PC-3 (cell line): ENCODE measurements around the gene TM9SF4. TPM values are rescaled to one million over a fixed set of nuclear protein-coding genes. Genes with fewer than 3 reads are reported as not detected.

ENCODE experiments used
- ATAC-seq: fragments of 200-7000 bp; cut with Tn5 transposase; 2 replicates; pipeline ENCODE4 v1.9.1; 2020; ENCODE audit warnings: mild to moderate bottlenecking, moderate library complexity
- BruUV-seq: library from RNA; stranded (reverse); fragments of 400-500 nt; replicated peaks from 2 replicates; lab custom pipeline; 2021; lab: Mats Ljungman, UMichigan
- CTCF ChIA-PET: fragments of 300-600 bp; sonication (Branson Sonifier 250); formaldehyde crosslinking; loops from one replicate; lab custom pipeline; 2022; ENCODE audit warnings: antibody characterized with exemption; lab: Charles Lee
- POLR2A ChIA-PET: fragments of 300-600 bp; sonication (Branson Sonifier 250); formaldehyde crosslinking; loops from one replicate; lab custom pipeline; 2022; ENCODE audit warnings: antibody characterized with exemption; ENCODE audit not compliant: unreplicated experiment; lab: Charles Lee
- DNase-seq: peaks from one replicate; pipeline ENCODE4 v3.0.0-alpha.2; 2015
- H2AFZ ChIP-seq: fragments of 300-600 bp; sonication (generic); 2 replicates; pipeline ENCODE4 v1.6.0; 2016; ENCODE audit warnings: antibody characterized with exemption, low read length
- H3F3A ChIP-seq: fragments of 300-600 bp; sonication (generic); one replicate; pipeline ENCODE4 v1.6.0; 2017; ENCODE audit warnings: antibody characterized with exemption, low read length, control low read depth, mild to moderate bottlenecking; ENCODE audit not compliant: unreplicated experiment
- H3K27ac ChIP-seq: fragments of 300-600 bp; sonication (generic); 2 replicates; pipeline ENCODE4 v1.5.1; 2016; ENCODE audit warnings: mild to moderate bottlenecking, low read length
- H3K27me3 ChIP-seq: fragments of 300-600 bp; sonication (generic); 2 replicates; pipeline ENCODE4 v1.6.1; 2016; ENCODE audit warnings: low read length, mixed read lengths
- H3K36me3 ChIP-seq: fragments of 300-600 bp; sonication (generic); 2 replicates; pipeline ENCODE4 v1.6.1; 2016; ENCODE audit warnings: low read depth, mixed run types, low read length, mixed read lengths
- H3K4me1 ChIP-seq: fragments of 300-600 bp; sonication (generic); 2 replicates; pipeline ENCODE4 v1.5.1; 2016; ENCODE audit warnings: low read length; ENCODE audit not compliant: insufficient read depth
- H3K4me2 ChIP-seq: fragments of 300-600 bp; sonication (generic); 2 replicates; pipeline ENCODE4 v1.6.0; 2016; ENCODE audit warnings: low read length
- H3K4me3 ChIP-seq: fragments of 300-600 bp; sonication (generic); 2 replicates; pipeline ENCODE4 v1.5.1; 2016; ENCODE audit warnings: mild to moderate bottlenecking, low read length, mixed read lengths
- H3K79me2 ChIP-seq: fragments of 300-600 bp; sonication (generic); 2 replicates; pipeline ENCODE4 v1.6.1; 2017; ENCODE audit warnings: low read length, mixed read lengths
- H3K9ac ChIP-seq: fragments of 300-600 bp; sonication (generic); 2 replicates; pipeline ENCODE4 v1.6.0; 2016; ENCODE audit warnings: mild to moderate bottlenecking, low read length
- H3K9me2 ChIP-seq: fragments of 300-600 bp; sonication (generic); replicated peaks from 2 replicates; pipeline ENCODE4 v1.6.1; 2016; ENCODE audit warnings: mixed run types, low read length, mixed read lengths
- H3K9me3 ChIP-seq: fragments of 300-600 bp; sonication (generic); 2 replicates; pipeline ENCODE4 v1.6.1; 2016; ENCODE audit warnings: low read length, mixed read lengths
- H4K20me1 ChIP-seq: fragments of 300-600 bp; sonication (generic); 2 replicates; pipeline ENCODE4 v1.6.1; 2016; ENCODE audit warnings: low read length, mixed read lengths
- EZH2 ChIP-seq: fragments of 300-600 bp; sonication (generic); IDR thresholded peaks from one replicate; pipeline ENCODE4 v1.6.1; 2017; ENCODE audit warnings: antibody characterized with exemption, mild to moderate bottlenecking, low read length; ENCODE audit not compliant: unreplicated experiment
- EZH2phosphoT487 ChIP-seq: fragments of 300-600 bp; sonication (generic); IDR thresholded peaks from 2 replicates; pipeline ENCODE4 v1.6.1; 2018; ENCODE audit warnings: mild to moderate bottlenecking, antibody characterized with exemption, low read length, borderline replicate concordance
- intact Hi-C: fragments of 100-400 bp; cut with micrococcal nuclease; formaldehyde crosslinking; loops from 2 replicates; pipeline ENCODE4 v1.9.0; 2023
- total RNA-seq: library from RNA; depleted of rRNA; stranded (reverse); fragments of >200 nt; gene quantifications from 2 replicates; pipeline ENCODE4 v1.2.3, GENCODE V29; 2014
- TF ChIP-seq, protein P1 (sequence below): fragments of 300-600 bp; sonication (generic); conservative IDR thresholded peaks from 2 replicates; pipeline ENCODE4 v1.5.1; 2017; ENCODE audit warnings: antibody characterized with exemption, low read depth, mild to moderate bottlenecking, low read length

The TM9SF4 gene
- total RNA-seq, 1 experiment from 2014 or later: 32.6 TPM

- CTCF ChIA-PET: no interaction called here
- intact Hi-C loops: no loop called here
- Histone ChIP-seq H3K27me3 (no peaks in the 10 kb centered on the region), H3K9me2 (no peaks in the 10 kb centered on the region), H3K9ac (no peak overlapping the region), H3K4me3 (no peak overlapping the region), H3K4me2 (no peak overlapping the region), H3K9me3 (no peaks in the 10 kb centered on the region), H4K20me1 (no peaks in the 10 kb centered on the region), H3K79me2 (no peaks in the 10 kb centered on the region), H3K27ac (no peak overlapping the region), H3K36me3 (no peaks in the 10 kb centered on the region), H3F3A (no peaks in the 10 kb centered on the region), H3K4me1 (no peaks in the 10 kb centered on the region), H2AFZ (no peak overlapping the region)
- TF ChIP-seq EZH2: no peak
- TF ChIP-seq, protein P1, sequence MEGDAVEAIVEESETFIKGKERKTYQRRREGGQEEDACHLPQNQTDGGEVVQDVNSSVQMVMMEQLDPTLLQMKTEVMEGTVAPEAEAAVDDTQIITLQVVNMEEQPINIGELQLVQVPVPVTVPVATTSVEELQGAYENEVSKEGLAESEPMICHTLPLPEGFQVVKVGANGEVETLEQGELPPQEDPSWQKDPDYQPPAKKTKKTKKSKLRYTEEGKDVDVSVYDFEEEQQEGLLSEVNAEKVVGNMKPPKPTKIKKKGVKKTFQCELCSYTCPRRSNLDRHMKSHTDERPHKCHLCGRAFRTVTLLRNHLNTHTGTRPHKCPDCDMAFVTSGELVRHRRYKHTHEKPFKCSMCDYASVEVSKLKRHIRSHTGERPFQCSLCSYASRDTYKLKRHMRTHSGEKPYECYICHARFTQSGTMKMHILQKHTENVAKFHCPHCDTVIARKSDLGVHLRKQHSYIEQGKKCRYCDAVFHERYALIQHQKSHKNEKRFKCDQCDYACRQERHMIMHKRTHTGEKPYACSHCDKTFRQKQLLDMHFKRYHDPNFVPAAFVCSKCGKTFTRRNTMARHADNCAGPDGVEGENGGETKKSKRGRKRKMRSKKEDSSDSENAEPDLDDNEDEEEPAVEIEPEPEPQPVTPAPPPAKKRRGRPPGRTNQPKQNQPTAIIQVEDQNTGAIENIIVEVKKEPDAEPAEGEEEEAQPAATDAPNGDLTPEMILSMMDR: no peak
- no peak for TF ChIP-seq EZH2phosphoT487
- no peak for DNase-seq
- no TSS peak for BruUV-seq
- POLR2A ChIA-PET: no interaction called here
- no peak for ATAC-seq
Observed at GRCh38 chr20:32179515-32179914, 70.0 kb downstream of the TM9SF4 start.

GRCh38 chr20:32179934-32180333 is 70.4 kb downstream of the TM9SF4 start:
- Histone ChIP-seq H3K4me2 (no peak overlapping the region), H3K9me3 (no peaks in the 10 kb centered on the region), H3K36me3 (no peaks in the 10 kb centered on the region), H3F3A (no peaks in the 10 kb centered on the region), H3K9ac (no peak overlapping the region), H3K79me2 (no peaks in the 10 kb centered on the region), H4K20me1 (no peaks in the 10 kb centered on the region), H2AFZ (no peak overlapping the region), H3K4me3 (no peak overlapping the region), H3K27me3 (no peaks in the 10 kb centered on the region), H3K27ac (no peak overlapping the region), H3K9me2 (no peaks in the 10 kb centered on the region), H3K4me1 (no peaks in the 10 kb centered on the region)
- ATAC-seq: no peak
- CTCF ChIA-PET: no interaction called here
- BruUV-seq: no TSS peak
- TF ChIP-seq EZH2phosphoT487 (no peak), EZH2 (no peak)
- TF ChIP-seq, protein P1: no peak
- no peak for DNase-seq
- intact Hi-C loops: no loop called here
- POLR2A ChIA-PET: interaction anchor here (0.7 kb wide), 1 partner anchor 451 kb away, joined by 4 read pairs; no protein-coding TSS in a partner anchor

DNA sequence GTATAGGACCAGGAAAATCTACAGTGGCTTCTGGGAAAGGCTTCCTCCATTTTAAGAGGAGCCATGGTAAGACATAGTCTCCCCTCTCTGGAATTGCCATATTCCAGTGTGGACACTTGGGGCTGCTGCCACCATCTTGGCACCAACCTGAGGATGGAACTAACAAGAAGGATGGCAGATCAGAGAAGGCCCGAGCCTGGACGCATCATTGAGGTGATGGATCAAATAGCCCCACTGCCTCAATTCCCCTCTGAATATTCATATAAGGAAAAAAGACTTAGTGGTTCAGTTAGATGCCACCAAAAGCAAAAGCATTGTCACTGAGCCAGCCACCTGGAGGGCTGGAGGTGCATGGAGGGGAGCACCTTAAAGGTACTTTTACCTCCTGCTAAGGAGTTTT is 72.1 kb downstream of the TM9SF4 start:
- ATAC-seq: no peak
- TF ChIP-seq EZH2: no peak
- TF ChIP-seq, protein P1: no peak
- no peak for TF ChIP-seq EZH2phosphoT487
- Histone ChIP-seq H3K9me3 (no peaks in the 10 kb centered on the region), H3K27ac (no peak overlapping the region), H3K4me1 (no peaks in the 10 kb centered on the region), H4K20me1 (no peaks in the 10 kb centered on the region), H3K9me2 (no peaks in the 10 kb centered on the region), H3K79me2 (no peaks in the 10 kb centered on the region), H3K36me3 (no peaks in the 10 kb centered on the region), H3F3A (no peaks in the 10 kb centered on the region), H3K27me3 (no peaks in the 10 kb centered on the region), H3K9ac (no peak overlapping the region), H3K4me2 (no peak overlapping the region), H3K4me3 (no peak overlapping the region), H2AFZ (no peak overlapping the region)
- no peak for DNase-seq
- BruUV-seq: no TSS peak
- ChIA-PET CTCF (no interaction called here), POLR2A (no interaction called here)
- intact Hi-C loops: no loop called here
